K562 (cell line): ENCODE data around the gene RNF215. TPM values are rescaled to one million over a fixed set of nuclear protein-coding genes. Genes with fewer than 3 reads are reported as not detected.

Source experiments
- CSDE1 ChIP-seq, 2 experiments: fragments of 450-650 bp; IDR thresholded peaks; 2 replicates each; pipeline ENCODE4 v1.6.1; 2016; ENCODE audit warnings: mild to moderate bottlenecking in 1 of 2
- DPF2 ChIP-seq: fragments of 450-650 bp; IDR thresholded peaks from 2 replicates; pipeline ENCODE4 v1.6.1; 2016
- EGR1 ChIP-seq: fragments of 450-650 bp; conservative IDR thresholded peaks from 2 replicates; pipeline ENCODE4 v1.6.1; 2017; ENCODE audit warnings: mild to moderate bottlenecking
- ELF1 ChIP-seq: fragments of 200-800 bp; sonication (Bioruptor generic); IDR thresholded peaks from 2 replicates; pipeline ENCODE4 v1.6.1; 2016; ENCODE audit warnings: missing genetic modification characterization, missing compliant biosample characterization
- ELK3 ChIP-seq: fragments of 450-650 bp; formaldehyde crosslinking; IDR thresholded peaks from 2 replicates; pipeline ENCODE4 v1.4.0; 2020; ENCODE audit warnings: mild to moderate bottlenecking
- JUNB ChIP-seq: fragments of 450-650 bp; formaldehyde crosslinking; conservative IDR thresholded peaks from 2 replicates; pipeline ENCODE4 v1.4.0; 2020; ENCODE audit warnings: mild to moderate bottlenecking
- NCOA4 ChIP-seq: fragments of 450-650 bp; IDR thresholded peaks from 2 replicates; pipeline ENCODE4 v1.6.1; 2018; ENCODE audit warnings: mild to moderate bottlenecking; ENCODE audit not compliant: partially characterized antibody
- NELFE ChIP-seq: IDR thresholded peaks from 2 replicates; pipeline ENCODE4 v1.6.1; 2011; ENCODE audit warnings: mild to moderate bottlenecking; ENCODE audit not compliant: insufficient read depth, insufficient read length
- PHF20 ChIP-seq: fragments of 450-650 bp; IDR thresholded peaks from 2 replicates; pipeline ENCODE4 v1.6.1; 2018; ENCODE audit not compliant: partially characterized antibody
- RBM39 ChIP-seq: fragments of 200-400 bp; formaldehyde crosslinking; optimal IDR thresholded peaks from 2 replicates; pipeline ENCODE3; 2018; ENCODE audit warnings: low read depth, low read length
- SAFB ChIP-seq: fragments of 200-400 bp; formaldehyde crosslinking; IDR thresholded peaks from 2 replicates; pipeline ENCODE4 v1.6.1; 2017; ENCODE audit warnings: low read depth, low read length, borderline replicate concordance
- STAT5A ChIP-seq: IDR thresholded peaks from 2 replicates; pipeline ENCODE4 v1.6.1; 2012; ENCODE audit warnings: low read length, inconsistent platforms, borderline replicate concordance
- THAP12 ChIP-seq: fragments of 250-450 bp; sonication (Bioruptor Pico); IDR thresholded peaks from 2 replicates; pipeline ENCODE4 v1.9.0; 2021; ENCODE audit warnings: mild to moderate bottlenecking, inconsistent platforms
- YBX1 ChIP-seq: fragments of 450-650 bp; IDR thresholded peaks from 2 replicates; pipeline ENCODE4 v1.7.1; 2016; ENCODE audit warnings: mild to moderate bottlenecking
- ZBTB40 ChIP-seq, 2 experiments: fragments of 450-650 bp in 1 of 2; sonication (generic) in 1 of 2; formaldehyde crosslinking in 1 of 2; IDR thresholded peaks; 2 replicates each; pipeline versions ENCODE4 v1.7.1 to v1.9.0; 2016 to 2022; ENCODE audit warnings: inconsistent platforms in 1 of 2, mild to moderate bottlenecking in 1 of 2, missing genetic modification reagents in 1 of 2
- ZC3H8 ChIP-seq: fragments of 450-650 bp; IDR thresholded peaks from 2 replicates; pipeline ENCODE4 v1.6.1; 2017
- ZNF282 ChIP-seq: sonication (generic); formaldehyde crosslinking; IDR thresholded peaks from 2 replicates; pipeline ENCODE4 v1.8.1; 2023; ENCODE audit warnings: missing genetic modification reagents
- polyA plus RNA-seq, 8 experiments: library from polyadenylated mRNA; depleted of rRNA in 4 of 8; stranded (reverse) in 5 of 8; unstranded in 3 of 8; fragments of >200 nt; fragmentation: Nextera tagmentation in 2 of 8; fragmentation: Illumina TruSeq in 1 of 8; extraction: Ambion mirVana in 2 of 8; extraction: Trizol in 1 of 8; gene quantifications; 2 replicates each; pipeline versions ENCODE4 v1.2.1 to v1.2.3, GENCODE V29; 2011 to 2014; ENCODE audit warnings: inconsistent platforms in 1 of 8, missing spikeins in 1 of 8
- total RNA-seq, 7 experiments: library from RNA; depleted of rRNA in 6 of 7; stranded (reverse); fragments of >200 nt in 6 of 7; fragmentation: Illumina TruSeq in 2 of 7; extraction: Trizol in 2 of 7; gene quantifications; 2 replicates each; pipeline versions ENCODE4 v1.2.1 to v1.2.3, GENCODE V29; 2011 to 2021; ENCODE audit warnings: low replicate concordance in 1 of 7

Gene RNF215
- total and polyA plus RNA-seq, 9 of the 15 experiments (the other 6 are each of a cell fraction or from before 2014, with no cell fraction given): 0.08 to 9.8 (median 2.7) TPM

GRCh38 chr22:30356449-30357235, 30.6 kb downstream of the RNF215 start, which contains the start of the genes CCDC157 and SF3A1 (continued):
- TF ChIP-seq ZBTB40 (IDR thresholded peaks at IDR 0.05): peak; percentile 95
- TF ChIP-seq ZBTB40 (CRISPR knock-in tag; IDR thresholded peaks at IDR 0.05): no peak
- TF ChIP-seq NCOA4: no peak
- TF ChIP-seq SAFB: no peak
- TF ChIP-seq YBX1: no peak
- TF ChIP-seq JUNB (CRISPR knock-in tag): no peak
- TF ChIP-seq ZC3H8: no peak
- no peak for TF ChIP-seq STAT5A
- TF ChIP-seq THAP12 (CRISPR knock-in tag): no peak
- no peak for TF ChIP-seq EGR1
- TF ChIP-seq RBM39: no peak
- TF ChIP-seq ELF1 (tag): peak; percentile 88
- TF ChIP-seq NELFE: no peak
- peak; percentile 92 for TF ChIP-seq PHF20
- TF ChIP-seq ZNF282: no peak
- TF ChIP-seq DPF2: no peak
- TF ChIP-seq CSDE1 (IDR thresholded peaks at IDR 0.05): peak in 1 of 2 experiments; percentile 63; a peak in 1 of 4 replicates
- TF ChIP-seq ELK3: no peak
